HFFc6 (cell line): ENCODE measurements around the gene IL1R1. TPM values are rescaled to one million over a fixed set of nuclear protein-coding genes. Genes with fewer than 3 reads are reported as not detected.
A peak's percentile ranks its signal among the peaks of the same experiment; 100 is the strongest.
"Not testable (repeated sequence)": the region's sequence is repeated elsewhere in the genome, so short reads cannot be mapped to it uniquely, and the experiment has no call there.

Source experiments
- DNase-seq: peaks from one replicate; pipeline ENCODE4 v3.0.0-alpha.2; 2018
- H3K27ac Mint-ChIP-seq: 2 replicates; pipeline ENCODE4 v1.8.0; 2020; ENCODE audit warnings: mild to moderate bottlenecking, mixed read lengths
- H3K27me3 Mint-ChIP-seq: 2 replicates; pipeline ENCODE4 v1.8.0; 2021; ENCODE audit warnings: mild to moderate bottlenecking, moderate library complexity, mixed read lengths; ENCODE audit not compliant: insufficient read depth
- H3K36me3 Mint-ChIP-seq: 2 replicates; pipeline ENCODE4 v1.8.0; 2021; ENCODE audit warnings: low read depth, mixed read lengths
- H3K4me1 Mint-ChIP-seq: 2 replicates; pipeline ENCODE4 v1.8.0; 2020; ENCODE audit warnings: low read depth, mixed read lengths
- H3K4me3 Mint-ChIP-seq: 2 replicates; pipeline ENCODE4 v1.8.0; 2020; ENCODE audit warnings: mild to moderate bottlenecking, moderate library complexity, mixed read lengths
- H3K9me3 Mint-ChIP-seq: 2 replicates; pipeline ENCODE4 v1.8.0; 2020; ENCODE audit warnings: mild to moderate bottlenecking, mixed read lengths
- CTCF ChIP-seq: fragments of 200-600 bp; sonication (generic); IDR thresholded peaks from 2 replicates; pipeline ENCODE4 v1.5.0; 2021; ENCODE audit warnings: antibody characterized with exemption, mild to moderate bottlenecking
- total RNA-seq, 6 experiments: library from RNA; stranded (reverse); fragmentation: NEBNext Ultra II Directional; extraction: Animal tissue kit (Norgen Biotek cat#: 25700); gene quantifications; 2 replicates in 1 of 6; 3 replicates in 5 of 6; pipeline ENCODE4 v1.2.3, GENCODE V29; 2021

Gene IL1R1
- total RNA-seq, 6 experiments from 2014 or later = 13.8 to 25.0 (median 22.9) TPM

GRCh38 chr2:102103284-102103683, 39.3 kb upstream of the IL1R1 start:
- no peak for DNase-seq
- Mint-ChIP-seq H3K27me3 (no peaks in the 10 kb centered on the region), H3K9me3 (no peaks in the 10 kb centered on the region), H3K27ac (peak overlapping the region; percentile 63), H3K36me3 (no peaks in the 10 kb centered on the region; the same call in 1 of the 2 replicates), H3K4me1 (peaks cover 69% of the 10 kb centered on the region), H3K4me3 (peak overlapping the region; percentile 25; the same call in 1 of the 2 replicates)
- TF ChIP-seq CTCF = no peak

GRCh38 chr2:102103992-102104871, 38.3 kb upstream of the IL1R1 start:
- H3K4me1 Mint-ChIP-seq = peaks cover 66% of the 10 kb centered on the region
- H3K9me3 Mint-ChIP-seq = no peaks in the 10 kb centered on the region
- peak overlapping the region; percentile 94 for H3K27ac Mint-ChIP-seq
- no peaks in the 10 kb centered on the region; the same call in 1 of the 2 replicates for H3K36me3 Mint-ChIP-seq
- peak overlapping the region; percentile 92 for H3K4me3 Mint-ChIP-seq
- DNase-seq = peak; percentile 86
- H3K27me3 Mint-ChIP-seq = no peaks in the 10 kb centered on the region
- TF ChIP-seq CTCF = no peak

GRCh38 chr2:102106133-102106556, 36.4 kb upstream of the IL1R1 start:
- Mint-ChIP-seq H3K36me3 (no peaks in the 10 kb centered on the region; the same call in 1 of the 2 replicates), H3K9me3 (no peaks in the 10 kb centered on the region), H3K27me3 (no peaks in the 10 kb centered on the region), H3K4me3 (peak overlapping the region; percentile 92), H3K27ac (no peak overlapping the region), H3K4me1 (peaks cover 47% of the 10 kb centered on the region)
- no peak for TF ChIP-seq CTCF
- DNase-seq = peak; percentile 35

GRCh38 chr2:102106813-102107740, 35.5 kb upstream of the IL1R1 start:
- not testable (repeated sequence) for H3K9me3 Mint-ChIP-seq, H3K27ac Mint-ChIP-seq, H3K36me3 Mint-ChIP-seq, H3K4me3 Mint-ChIP-seq, DNase-seq, H3K27me3 Mint-ChIP-seq
- H3K4me1 Mint-ChIP-seq = peaks cover 51% of the 10 kb centered on the region

- no peak overlapping the region for H3K4me3 Mint-ChIP-seq
- DNase-seq = peak; percentile 64
- TF ChIP-seq CTCF = no peak
- no peaks in the 10 kb centered on the region for H3K9me3 Mint-ChIP-seq
- H3K27ac Mint-ChIP-seq = no peak overlapping the region
- H3K27me3 Mint-ChIP-seq = no peaks in the 10 kb centered on the region; the same call in 1 of the 2 replicates
- peaks cover 5% of the 10 kb centered on the region; the same call in 1 of the 2 replicates for H3K36me3 Mint-ChIP-seq
- peaks cover 57% of the 10 kb centered on the region for H3K4me1 Mint-ChIP-seq
Measured at GRCh38 chr2:102107741-102108070, 34.8 kb upstream of the IL1R1 start.
